Measurements from ENCODE around the gene HVCN1.
A peak's percentile ranks its signal among the peaks of the same experiment; 100 is the strongest.
"Not testable (repeated sequence)": the region's sequence is repeated elsewhere in the genome, so short reads cannot be mapped to it uniquely, and the experiment has no call there.

HVCN1 gene

DNA sequence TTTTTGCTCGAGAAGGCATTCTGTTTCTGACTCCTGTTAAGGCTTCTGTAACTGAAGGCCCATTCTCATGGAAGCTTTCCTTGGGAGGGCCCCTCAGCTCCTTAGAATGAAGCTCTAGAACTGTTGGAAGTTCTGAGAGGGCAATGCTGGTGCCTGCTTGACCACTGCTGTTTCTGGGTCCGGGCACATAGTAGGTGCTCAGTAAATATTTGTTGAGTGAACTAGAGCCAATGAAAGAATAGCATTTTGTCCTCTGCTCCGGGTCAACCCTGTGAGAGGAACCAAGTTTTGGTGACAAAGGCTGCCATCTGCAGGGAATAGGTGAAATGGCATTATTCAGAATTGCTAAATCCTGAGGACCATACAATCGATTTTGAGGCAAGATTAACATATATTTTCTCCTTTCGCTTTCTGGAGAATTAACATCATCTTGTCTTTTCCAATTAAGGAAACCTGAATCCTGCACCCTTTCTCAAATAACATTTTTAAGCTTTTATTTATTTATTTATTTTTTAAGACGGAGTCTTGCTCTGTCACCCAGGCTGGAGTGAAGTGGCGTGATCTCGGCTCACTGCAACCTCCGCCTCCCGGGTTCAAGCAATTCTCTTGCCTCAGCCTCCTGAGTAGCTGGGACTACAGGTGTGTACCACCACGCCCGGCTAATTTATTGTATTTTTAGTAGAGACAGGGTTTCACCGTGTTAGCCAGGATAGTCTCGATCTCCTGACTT lies 86.7 kb downstream of the HVCN1 start:
- H4K20me1 ChIP-seq (ENCODE audit: insufficient read depth, low read length); H3K9ac ChIP-seq (ENCODE audit: low read length); H3K36me3 ChIP-seq (replicated peaks; ENCODE audit: low read depth, low read length); H3K27me3 ChIP-seq (ENCODE audit: low read depth, low read length); H3K4me2 ChIP-seq (ENCODE audit: low read length); H3K27ac ChIP-seq (ENCODE audit: low read length); H3K79me2 ChIP-seq (ENCODE audit: low read length); H3K9me3 ChIP-seq (ENCODE audit: insufficient read depth, low read length); H3K4me3 ChIP-seq (ENCODE audit: low read length); H2AFZ ChIP-seq (ENCODE audit: low read depth, low read length): not testable (repeated sequence)
- TF ChIP-seq, protein P1, sequence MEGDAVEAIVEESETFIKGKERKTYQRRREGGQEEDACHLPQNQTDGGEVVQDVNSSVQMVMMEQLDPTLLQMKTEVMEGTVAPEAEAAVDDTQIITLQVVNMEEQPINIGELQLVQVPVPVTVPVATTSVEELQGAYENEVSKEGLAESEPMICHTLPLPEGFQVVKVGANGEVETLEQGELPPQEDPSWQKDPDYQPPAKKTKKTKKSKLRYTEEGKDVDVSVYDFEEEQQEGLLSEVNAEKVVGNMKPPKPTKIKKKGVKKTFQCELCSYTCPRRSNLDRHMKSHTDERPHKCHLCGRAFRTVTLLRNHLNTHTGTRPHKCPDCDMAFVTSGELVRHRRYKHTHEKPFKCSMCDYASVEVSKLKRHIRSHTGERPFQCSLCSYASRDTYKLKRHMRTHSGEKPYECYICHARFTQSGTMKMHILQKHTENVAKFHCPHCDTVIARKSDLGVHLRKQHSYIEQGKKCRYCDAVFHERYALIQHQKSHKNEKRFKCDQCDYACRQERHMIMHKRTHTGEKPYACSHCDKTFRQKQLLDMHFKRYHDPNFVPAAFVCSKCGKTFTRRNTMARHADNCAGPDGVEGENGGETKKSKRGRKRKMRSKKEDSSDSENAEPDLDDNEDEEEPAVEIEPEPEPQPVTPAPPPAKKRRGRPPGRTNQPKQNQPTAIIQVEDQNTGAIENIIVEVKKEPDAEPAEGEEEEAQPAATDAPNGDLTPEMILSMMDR (IDR thresholded peaks at IDR 0.05; ENCODE audit: low read depth, low read length), result peak; percentile 75
- peaks cover 50% of the 10 kb centered on the region for H3K4me1 ChIP-seq (ENCODE audit: low read length)

DNA sequence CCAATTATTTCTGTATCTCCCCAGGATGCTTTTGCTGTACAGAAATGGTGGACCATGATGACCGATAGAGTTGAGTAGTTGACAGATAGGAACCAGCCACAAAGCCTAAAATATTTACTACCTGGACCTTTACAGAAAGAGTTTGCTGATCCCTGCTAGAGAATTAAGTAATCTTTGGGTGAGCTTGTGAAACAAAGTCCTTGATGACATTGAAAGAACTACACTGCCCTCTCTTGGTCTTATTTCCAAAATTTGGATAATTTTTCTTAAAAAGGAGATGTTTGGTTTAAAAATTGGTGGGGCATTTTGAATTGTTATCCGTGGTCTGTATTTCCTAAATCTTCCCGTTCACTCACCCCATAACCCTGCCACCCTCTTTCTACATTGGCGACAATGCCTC lies 88.7 kb downstream of the HVCN1 start:
- Histone ChIP-seq H3K79me2 (ENCODE audit: low read length) (no peaks in the 10 kb centered on the region), H3K4me3 (ENCODE audit: low read length) (no peak overlapping the region), H3K9ac (ENCODE audit: low read length) (no peak overlapping the region), H3K4me1 (ENCODE audit: low read length) (peaks cover 34% of the 10 kb centered on the region), H3K27ac (ENCODE audit: low read length) (no peak overlapping the region), H3K36me3 (replicated peaks; ENCODE audit: low read depth, low read length) (no peaks in the 10 kb centered on the region), H3K9me3 (ENCODE audit: insufficient read depth, low read length) (no peaks in the 10 kb centered on the region), H2AFZ (ENCODE audit: low read depth, low read length) (peak overlapping the region; percentile 43; the same call in 1 of the 2 replicates), H3K27me3 (ENCODE audit: low read depth, low read length) (no peaks in the 10 kb centered on the region), H4K20me1 (ENCODE audit: insufficient read depth, low read length) (no peaks in the 10 kb centered on the region), H3K4me2 (ENCODE audit: low read length) (peak overlapping the region; percentile 18)
- no peak for TF ChIP-seq EZH2phosphoT487 (IDR thresholded peaks at IDR 0.05; ENCODE audit: low read depth)
- TF ChIP-seq, protein P1 (IDR thresholded peaks at IDR 0.05; ENCODE audit: low read depth, low read length), result peak; percentile 77

DNA sequence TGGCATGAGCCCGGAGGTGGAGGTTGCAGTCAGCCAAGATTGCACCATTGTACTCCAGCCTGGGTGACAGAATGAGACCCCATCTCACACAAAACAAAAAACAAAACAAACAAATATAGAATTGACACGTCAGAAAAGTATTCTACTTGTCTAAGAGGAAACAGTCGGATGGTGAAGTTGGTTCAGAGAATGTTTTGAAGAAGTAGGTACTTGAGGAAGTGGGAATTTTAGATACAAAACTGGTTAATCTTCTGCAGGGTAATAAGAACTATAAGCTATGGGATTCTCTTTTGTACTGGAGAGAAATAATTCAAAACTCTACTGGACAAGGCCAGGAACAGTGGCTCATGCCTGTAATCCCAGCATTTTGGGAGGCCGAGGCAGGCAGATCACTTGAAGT lies 89.6 kb downstream of the HVCN1 start:
- Histone ChIP-seq H3K9ac (ENCODE audit: low read length) (no peak overlapping the region), H3K4me1 (ENCODE audit: low read length) (peaks cover 25% of the 10 kb centered on the region), H2AFZ (ENCODE audit: low read depth, low read length) (peak overlapping the region; percentile 5; the same call in 1 of the 2 replicates), H3K9me3 (ENCODE audit: insufficient read depth, low read length) (no peaks in the 10 kb centered on the region), H3K79me2 (ENCODE audit: low read length) (no peaks in the 10 kb centered on the region), H3K4me3 (ENCODE audit: low read length) (no peak overlapping the region), H3K4me2 (ENCODE audit: low read length) (peak overlapping the region; percentile 37), H4K20me1 (ENCODE audit: insufficient read depth, low read length) (no peaks in the 10 kb centered on the region), H3K36me3 (replicated peaks; ENCODE audit: low read depth, low read length) (no peaks in the 10 kb centered on the region), H3K27me3 (ENCODE audit: low read depth, low read length) (no peaks in the 10 kb centered on the region), H3K27ac (ENCODE audit: low read length) (peak overlapping the region; percentile 5)
- TF ChIP-seq, protein P1 (IDR thresholded peaks at IDR 0.05; ENCODE audit: low read depth, low read length), result no peak
- no peak for TF ChIP-seq EZH2phosphoT487 (IDR thresholded peaks at IDR 0.05; ENCODE audit: low read depth)

All from OCI-LY3 (cell line).